ENCODE results near the gene FGF14.

DNA sequence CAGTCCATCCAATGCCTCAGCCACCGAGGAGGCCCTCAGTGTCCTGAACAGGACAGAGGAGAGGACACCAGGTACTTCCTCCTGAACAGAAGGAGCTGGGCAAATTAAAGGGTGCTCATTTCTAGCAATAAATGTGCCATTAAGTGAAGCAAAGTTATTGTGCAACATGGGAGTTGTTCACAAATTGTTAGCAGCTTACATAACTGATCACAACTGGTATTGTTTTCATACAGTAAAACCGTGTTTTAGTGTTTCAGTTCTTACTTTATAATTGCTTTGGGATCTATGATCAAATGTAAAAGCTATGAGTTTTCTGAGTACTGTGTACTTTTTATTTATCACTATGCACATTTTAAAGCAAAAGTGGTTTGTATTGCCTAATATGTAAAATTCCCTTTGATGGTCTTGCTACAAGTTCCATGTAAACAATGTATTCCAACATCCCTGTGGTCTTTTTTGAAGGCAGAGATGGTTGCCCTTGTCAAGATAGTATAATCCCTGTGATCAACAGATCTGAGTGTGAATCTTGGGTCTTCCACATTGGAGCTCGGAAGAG lies 263.1 kb downstream of the FGF14 start:
- TF ChIP-seq, protein P1, sequence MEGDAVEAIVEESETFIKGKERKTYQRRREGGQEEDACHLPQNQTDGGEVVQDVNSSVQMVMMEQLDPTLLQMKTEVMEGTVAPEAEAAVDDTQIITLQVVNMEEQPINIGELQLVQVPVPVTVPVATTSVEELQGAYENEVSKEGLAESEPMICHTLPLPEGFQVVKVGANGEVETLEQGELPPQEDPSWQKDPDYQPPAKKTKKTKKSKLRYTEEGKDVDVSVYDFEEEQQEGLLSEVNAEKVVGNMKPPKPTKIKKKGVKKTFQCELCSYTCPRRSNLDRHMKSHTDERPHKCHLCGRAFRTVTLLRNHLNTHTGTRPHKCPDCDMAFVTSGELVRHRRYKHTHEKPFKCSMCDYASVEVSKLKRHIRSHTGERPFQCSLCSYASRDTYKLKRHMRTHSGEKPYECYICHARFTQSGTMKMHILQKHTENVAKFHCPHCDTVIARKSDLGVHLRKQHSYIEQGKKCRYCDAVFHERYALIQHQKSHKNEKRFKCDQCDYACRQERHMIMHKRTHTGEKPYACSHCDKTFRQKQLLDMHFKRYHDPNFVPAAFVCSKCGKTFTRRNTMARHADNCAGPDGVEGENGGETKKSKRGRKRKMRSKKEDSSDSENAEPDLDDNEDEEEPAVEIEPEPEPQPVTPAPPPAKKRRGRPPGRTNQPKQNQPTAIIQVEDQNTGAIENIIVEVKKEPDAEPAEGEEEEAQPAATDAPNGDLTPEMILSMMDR (IDR thresholded peaks at IDR 0.05; ENCODE audit: low read depth, low read length, poor library complexity, severe bottlenecking), result no peak
- TF ChIP-seq EZH2phosphoT487 (IDR thresholded peaks at IDR 0.05; ENCODE audit: borderline replicate concordance, low read length), result no peak

Data from DOHH2 (cell line).